NCI-H2171 treated with DMSO at 0.1 percent for 48 hours (cell line): ENCODE measurements around the gene GAS7.
A peak's percentile ranks its signal among the peaks of the same experiment; 100 is the strongest.

Experiments used
- DNase-seq: peaks from one replicate; lab custom pipeline; 2025; lab: John Stamatoyannopoulos, UW

The GAS7 gene

DNA sequence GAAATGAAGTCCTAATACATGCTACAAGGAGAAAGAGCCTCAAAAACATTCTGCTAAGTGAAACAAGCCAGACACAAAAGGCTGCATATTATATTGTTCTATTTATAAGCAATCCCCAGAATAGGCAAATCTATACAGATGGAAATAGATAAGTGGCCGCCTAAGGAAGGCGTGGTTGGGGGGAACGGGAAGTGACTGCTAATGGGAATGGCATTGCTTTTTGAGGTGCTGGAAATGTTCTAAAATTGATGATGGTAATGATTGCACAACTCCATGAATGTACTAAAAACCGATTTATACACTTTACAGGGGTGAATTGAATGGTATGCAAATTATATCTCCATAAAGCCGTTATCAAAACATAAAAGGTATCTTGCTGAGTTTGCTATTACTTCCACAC is 67.7 kb downstream of the GAS7 start:
- DNase-seq, result no peak

DNA sequence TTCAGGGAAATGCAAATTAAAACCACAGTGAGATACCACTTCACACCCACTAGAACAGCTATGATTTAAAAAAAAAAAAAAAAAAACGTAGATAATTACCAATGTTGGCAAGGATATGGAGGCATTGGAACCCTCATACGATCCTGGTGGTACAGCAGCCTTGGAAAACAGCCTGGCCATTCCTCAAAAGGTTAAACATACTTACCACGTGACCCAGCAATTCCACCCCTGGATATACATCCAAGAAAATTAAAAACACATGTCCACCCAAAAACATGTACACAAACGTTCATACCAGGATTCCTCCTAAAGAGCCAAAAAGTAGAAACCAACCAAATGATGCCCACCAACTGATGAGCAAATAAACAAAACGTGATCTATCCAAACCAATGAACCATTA is 68.1 kb downstream of the GAS7 start:
- no peak for DNase-seq

DNA sequence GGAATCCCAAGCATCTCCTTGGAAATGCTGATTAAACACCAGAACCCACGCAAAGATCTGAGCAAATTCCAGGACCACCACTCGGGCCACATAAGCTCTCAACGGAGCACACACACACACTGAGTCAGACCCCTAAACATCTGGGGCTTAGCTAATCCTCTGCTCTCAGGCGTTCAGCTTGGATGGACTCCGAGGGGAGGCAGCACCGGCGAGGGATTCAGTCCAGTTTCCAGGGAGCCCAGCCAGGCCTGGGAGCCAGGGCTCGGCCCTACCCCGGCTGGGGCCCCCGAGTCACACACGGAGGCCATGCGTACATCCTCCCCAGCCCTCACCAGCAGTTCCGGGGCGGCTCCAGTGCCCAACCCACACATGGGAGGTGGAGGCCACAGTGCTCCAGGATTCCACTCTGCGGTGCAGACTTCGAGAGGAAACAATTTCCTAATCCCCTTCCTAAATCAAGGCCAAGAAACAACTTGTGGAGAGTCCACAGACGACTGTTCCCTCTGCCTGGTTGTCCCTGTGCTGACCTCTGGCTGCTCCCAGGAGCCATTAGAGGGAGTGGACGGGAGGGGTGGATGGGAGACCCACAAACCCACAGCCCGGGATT is 70.5 kb downstream of the GAS7 start:
- no peak for DNase-seq

DNA sequence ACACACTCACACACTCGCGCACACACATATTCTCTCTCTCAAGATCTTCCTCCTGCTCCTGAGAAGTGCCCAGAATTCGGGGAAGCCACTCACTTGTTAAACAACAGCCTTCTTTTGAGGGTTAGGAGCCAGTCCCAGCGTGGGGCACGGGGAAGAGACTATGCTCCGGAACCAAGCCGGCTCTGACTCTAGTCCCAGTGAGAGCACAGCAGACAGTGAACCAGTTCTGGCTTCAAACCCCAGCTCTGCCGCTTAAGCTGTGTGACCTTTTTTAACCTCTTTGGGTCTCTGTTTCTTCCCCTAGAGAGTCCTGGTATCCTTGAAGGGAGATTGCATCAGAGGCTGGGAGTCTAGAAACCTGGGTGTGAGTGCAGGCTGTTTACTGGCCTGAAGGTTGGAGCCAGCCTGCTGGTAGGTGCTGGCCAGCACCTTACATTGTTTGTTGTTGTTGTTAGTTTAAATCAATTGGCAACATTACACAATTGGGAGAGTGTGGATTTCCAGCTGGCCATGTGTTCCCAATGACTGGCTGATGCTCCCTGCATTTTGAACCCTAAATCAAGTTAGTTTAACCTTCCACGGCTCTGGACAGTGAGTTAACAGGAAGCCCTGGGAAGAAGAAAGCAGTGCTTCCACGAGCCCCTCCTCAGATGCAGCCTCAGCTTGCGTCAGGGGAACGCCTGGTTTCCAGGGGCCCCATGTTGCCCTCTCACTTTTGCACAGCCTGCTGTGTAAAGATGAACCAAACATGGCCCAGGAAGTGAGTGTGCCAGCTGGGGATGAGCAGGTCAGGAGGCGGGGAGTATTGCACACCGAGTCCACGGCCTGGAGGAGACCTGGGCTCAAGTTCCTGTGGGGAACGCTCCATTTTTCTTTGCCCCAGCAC is 71.5 kb downstream of the GAS7 start:
- no peak for DNase-seq

DNA sequence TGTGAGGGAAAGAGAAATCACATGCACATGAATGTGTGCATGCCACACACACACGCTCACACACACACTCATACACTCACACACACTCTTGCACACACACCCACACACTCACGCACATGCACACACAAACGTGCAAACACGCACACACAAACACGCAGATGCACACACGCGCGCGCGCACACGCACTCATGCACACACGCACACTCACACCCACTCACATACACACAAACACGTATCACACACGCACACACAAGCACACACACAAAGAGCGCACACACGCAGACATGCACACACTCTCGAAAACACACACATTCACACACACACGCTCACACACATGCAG is 72.2 kb downstream of the GAS7 start:
- no peak for DNase-seq

DNA sequence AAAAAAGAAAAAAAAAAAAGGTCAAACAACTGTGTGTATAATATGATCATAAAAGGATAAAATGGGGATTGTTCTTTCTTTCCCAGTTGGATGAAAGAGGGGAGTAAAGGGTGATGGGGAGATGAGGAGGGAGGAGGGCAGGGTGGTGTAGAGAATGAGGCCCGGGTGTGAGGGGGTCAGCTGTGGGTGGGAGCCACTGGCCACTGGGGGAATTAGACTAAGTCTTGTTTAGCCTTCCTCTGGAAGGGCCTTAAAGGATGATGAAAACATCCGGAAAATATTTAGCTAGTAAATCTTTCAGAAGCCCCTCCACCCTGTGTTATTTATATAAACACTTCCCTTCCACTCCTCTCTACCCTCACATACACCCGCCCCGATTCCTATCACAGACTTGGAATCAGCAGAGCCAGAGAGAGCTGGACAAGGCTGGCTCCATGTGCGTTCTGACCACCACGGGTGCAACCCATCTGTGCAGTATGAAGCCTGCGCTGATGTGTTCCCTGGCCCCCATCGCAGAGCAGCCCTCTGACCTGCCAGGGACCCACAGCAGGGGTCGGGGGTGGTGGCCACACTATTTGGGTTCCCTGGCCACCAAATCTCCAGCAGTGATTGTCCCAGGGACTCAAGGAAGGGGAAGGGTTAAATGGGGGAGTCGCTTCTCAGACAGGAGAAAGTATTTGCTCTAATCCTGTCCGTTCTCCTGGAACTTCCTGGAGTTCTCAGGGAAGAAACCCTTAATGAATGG is 72.7 kb downstream of the GAS7 start:
- no peak for DNase-seq

- no peak for DNase-seq
Measured at GRCh38 chr17:10123093-10123492, 75.3 kb downstream of the GAS7 start.

GRCh38 chr17:10121971-10122707 is 76.3 kb downstream of the GAS7 start:
- DNase-seq, result peak; percentile 19

- no peak for DNase-seq
Measured at GRCh38 chr17:10120749-10121148, 77.7 kb downstream of the GAS7 start.

DNA sequence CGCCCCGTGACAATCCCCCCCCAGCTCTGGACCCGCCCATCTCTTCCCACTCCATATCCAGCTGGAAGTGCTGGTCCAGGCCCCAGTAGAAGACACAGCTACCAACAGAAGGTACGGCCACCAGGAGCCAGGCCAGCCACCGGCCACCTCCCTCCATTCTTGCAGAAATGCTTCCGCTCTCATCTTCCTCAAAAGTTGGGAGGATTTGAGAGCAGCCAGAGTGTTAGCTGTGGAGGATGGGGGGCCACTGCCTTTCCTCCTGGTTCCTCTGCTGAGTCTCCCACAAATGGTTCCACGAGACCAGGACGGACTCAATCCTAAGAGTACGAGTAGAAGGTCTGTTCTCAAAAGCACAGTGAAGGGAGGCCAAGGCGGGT is 78.3 kb downstream of the GAS7 start:
- no peak for DNase-seq

DNA sequence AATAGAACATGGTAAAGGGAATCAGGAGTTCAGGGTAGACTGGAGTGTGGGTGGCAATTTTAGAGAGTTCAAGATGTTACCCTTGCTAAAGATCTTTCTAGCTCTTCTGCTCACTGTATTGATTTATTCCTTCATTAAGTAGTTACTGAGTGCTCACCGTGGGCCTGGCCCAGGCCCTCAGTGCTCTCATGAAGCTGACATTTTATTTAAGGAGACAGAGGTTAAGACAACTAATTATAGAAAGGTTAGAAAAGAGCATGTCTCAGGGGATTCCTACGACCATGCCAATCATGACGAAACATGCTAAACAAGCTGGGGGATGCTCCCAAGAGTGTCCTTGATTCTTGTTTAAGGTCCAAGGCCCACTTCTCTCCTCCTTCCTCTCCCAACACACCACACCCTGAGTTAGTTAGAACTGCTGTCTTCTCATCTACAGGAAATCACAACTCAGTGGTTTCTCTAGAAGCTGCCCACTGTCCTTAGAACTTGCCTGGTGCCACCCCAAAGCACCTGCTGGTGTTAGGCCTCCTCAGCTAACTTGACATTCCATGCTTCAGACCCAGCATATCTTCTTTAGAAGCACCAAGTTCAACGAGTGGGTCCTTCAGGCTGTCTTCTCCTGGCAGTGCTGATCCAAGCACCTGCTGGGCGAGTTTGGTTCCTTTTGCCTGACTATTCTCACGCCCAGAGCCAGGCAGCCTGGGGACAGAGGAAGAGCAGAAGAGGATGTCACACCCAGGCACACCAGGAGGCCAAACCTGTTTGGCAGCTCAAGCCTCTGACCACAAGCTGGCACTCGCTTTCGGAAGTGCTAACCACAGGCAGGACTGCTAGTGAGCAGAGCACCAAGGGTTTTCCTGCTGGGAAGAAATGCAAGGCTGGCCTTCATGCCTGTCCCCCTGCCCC is 79.0 kb downstream of the GAS7 start:
- DNase-seq, result no peak

DNA sequence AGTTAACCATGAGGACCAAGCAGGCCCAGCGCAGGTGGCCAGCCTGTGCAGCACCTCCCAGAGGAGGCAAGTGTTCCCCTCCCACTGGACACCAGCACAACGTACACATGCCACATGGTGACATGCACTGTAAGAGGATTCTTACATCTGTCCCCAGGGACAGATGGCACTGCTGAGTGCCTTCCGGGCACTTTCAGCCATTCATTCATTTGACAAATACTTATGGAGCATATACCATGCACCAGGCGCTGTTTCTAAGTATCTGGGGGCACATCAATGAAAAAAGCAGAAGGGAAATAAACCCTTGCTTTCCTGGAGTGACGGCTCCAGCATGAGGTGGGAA is 79.6 kb downstream of the GAS7 start:
- DNase-seq, result no peak

DNA sequence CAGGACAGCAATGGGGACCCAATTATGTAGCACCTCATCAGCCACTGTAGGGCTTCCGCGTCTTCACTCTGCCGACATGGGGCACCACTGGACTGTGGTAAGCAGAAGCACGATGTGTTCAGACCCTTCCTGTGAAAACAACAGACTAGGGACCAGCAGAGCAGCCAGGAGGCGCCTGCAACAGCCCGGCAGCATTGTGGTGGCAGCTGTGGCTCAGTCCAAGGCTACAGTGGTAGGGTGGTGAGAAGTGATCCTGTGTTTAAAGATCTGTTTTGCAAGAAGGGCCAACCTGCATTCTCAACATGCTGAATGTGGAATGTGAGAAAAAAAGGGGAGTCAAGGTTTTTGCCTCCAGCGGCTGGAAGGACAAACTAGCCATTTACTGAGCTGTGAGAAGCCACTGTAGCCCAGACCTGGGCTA is 80.8 kb downstream of the GAS7 start:
- DNase-seq, result no peak

DNA sequence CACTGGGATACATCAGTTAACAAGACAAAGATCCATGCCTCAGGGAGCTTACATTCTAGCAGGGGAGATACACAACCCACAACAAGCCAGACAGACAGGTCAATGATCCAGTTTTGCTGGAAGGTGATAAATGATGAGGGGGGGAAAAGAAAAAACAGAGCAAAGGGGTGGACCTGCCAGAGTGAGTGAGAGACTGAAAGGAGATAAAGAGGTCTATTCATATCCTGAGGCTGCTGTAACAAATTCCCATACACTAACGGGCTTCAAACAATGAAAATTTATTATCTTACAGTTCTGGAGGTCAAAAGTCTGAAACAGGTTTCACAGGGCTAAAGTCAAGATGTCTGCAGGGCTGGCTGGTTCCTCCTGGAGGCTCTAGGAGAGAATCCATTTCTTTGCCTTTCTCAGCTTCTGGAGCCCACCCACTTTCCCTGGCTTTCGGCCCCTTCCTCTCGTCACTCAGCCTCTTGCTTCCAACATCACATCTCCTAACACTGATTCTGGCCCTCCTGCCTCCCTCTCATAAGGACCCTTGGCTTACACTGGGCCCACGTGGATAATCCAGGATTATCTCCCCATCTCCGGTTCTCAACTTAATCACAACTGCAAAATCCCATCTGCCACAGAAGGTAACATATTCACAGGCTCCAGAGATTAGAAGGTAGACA is 81.5 kb downstream of the GAS7 start:
- no peak for DNase-seq

DNA sequence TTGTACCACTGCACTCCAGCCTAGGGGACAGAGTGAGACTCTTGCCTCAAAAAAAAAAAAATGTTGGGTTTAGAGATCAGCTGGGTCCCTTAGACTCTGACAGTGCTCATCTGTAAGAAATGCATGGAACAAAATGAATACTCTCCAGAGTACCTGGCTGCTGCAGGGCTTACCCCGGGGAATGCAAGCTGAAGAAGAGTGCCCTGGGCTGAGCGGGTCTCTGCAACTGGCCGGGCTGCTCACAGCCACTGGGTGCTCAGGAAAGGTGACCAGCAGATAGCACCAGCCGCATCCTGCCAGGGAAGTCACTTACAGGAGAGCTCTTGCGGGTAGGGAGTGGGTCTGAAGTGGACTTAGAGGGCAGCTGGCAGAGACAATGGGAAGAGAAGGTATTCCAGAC is 82.1 kb downstream of the GAS7 start:
- DNase-seq, result no peak

DNA sequence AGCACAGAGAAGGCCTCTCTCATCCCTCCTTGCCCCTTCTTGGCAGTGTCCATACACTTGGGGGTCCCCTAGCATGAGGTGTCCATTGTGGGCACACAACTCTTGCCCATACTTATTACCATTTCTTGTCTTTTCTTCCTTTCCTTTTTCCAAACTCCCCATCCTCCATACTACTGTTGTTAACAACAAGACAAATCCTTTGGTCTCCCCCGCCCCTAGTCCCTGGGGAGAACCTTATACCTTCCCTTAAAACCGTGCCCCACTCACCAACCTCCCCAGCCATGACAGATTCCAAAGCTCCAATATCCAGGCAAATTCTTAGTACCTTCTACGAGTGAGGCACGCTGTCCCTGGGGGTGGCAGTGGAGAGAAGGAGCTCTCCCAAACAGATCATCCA is 82.9 kb downstream of the GAS7 start:
- DNase-seq, result no peak

DNA sequence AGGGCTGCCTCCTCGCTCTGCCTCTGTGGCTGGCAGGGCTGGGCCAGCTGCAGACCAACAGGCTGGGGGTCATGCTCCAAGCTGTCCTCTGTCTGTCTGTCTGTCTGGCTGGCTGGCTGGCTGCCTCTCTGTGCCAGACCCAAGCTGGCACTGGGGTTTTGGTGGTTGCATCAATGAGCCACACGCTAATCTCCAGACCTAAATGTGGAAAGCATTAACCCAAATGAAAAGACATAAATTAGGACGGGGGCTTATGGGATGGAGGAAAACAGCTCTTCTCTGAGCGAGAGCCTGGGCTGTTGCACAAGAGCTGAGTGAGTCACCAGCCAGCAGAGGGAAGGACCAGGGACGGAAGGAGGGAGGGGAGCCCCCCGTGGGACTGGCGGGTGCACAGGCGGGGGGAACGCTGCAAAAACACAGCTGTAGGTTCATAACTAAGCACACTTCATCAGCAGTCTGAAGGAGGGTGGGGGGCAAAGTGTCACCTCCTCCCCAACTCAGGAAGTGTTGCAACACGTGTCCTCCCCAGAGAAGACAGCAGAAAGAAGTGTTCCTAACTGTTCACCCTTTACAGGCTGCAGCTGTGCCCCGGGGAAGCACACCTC is 83.4 kb downstream of the GAS7 start:
- no peak for DNase-seq

DNA sequence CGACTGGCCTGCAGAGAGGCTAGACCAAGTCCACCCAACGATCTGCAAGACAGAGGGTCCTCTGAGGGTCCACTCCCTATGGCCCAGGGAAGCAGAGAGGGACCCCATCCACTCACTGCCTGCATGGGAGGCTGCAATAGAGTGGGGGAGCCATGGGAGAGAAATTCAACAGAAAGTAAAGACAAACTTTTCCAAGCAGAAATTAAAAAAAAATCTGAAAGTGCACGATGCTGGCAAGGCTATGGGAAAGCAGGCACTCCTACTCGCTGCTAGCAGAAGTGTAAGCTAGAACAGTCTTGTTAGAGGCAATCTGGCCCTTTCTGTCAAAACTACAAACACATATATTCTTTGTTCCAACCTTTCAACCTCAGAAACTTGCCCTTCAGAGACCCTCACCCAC is 85.4 kb downstream of the GAS7 start:
- DNase-seq, result no peak

GRCh38 chr17:10111907-10112452 is 86.4 kb downstream of the GAS7 start:
- no peak for DNase-seq

DNA sequence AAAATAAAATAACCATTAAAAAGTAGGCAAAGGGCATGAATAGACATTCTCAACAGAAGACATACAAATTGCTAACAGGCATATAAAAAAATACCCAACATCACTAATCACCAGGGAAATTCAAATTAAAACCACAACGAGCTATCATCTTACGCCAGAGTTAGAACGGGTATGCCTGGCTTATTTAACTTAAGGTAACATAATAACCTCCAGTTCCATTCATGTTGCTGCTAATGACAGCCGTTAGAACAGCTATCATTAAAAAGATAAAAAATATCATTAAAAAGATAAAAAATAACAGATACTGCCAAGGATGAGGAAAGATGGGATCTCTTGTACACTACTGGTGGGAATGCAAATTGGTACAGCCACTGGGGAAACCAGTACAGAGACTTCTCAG is 89.3 kb downstream of the GAS7 start:
- no peak for DNase-seq
